Measurements from ENCODE around the gene LENG8. TPM values are rescaled to one million over a fixed set of nuclear protein-coding genes. Genes with fewer than 3 reads are reported as not detected.
A peak's percentile ranks its signal among the peaks of the same experiment; 100 is the strongest.

Gene LENG8
- total and polyA plus RNA-seq, 2 of the 13 experiments (the other 11 are each of a cell fraction or from before 2014, with no cell fraction given), result 14.3 to 41.9 TPM

GRCh38 chr19:54448774-54449700, at the start of gene LENG8 (continued):
- TF ChIP-seq ZNF138 (CRISPR knock-in tag; IDR thresholded peaks at IDR 0.05; ENCODE audit: low read depth) (peak; percentile 89), NFE2L1 (CRISPR knock-in tag; IDR thresholded peaks at IDR 0.05; ENCODE audit: borderline replicate concordance) (peak; percentile 77; the same call in 1 of the 2 replicates), LBX2 (CRISPR knock-in tag; IDR thresholded peaks at IDR 0.05; ENCODE audit: borderline replicate concordance) (peak; percentile 20; the same call in 1 of the 2 replicates), HDAC2 (CRISPR knock-in tag; IDR thresholded peaks at IDR 0.05) (peak; percentile 58; the same call in 1 of the 2 replicates), MATR3 (CRISPR knock-in tag; IDR thresholded peaks at IDR 0.05) (no peak), NFKBIZ (CRISPR knock-in tag; IDR thresholded peaks at IDR 0.05) (peak; percentile 24; the same call in 1 of the 2 replicates), POLR2G (IDR thresholded peaks at IDR 0.05; ENCODE audit: low read depth, low read length) (peak; percentile 89), MAFF (IDR thresholded peaks at IDR 0.05; ENCODE audit: low read depth, low read length) (no peak), JUNB (CRISPR knock-in tag; IDR thresholded peaks at IDR 0.05; ENCODE audit: borderline replicate concordance) (no peak), IRX3 (CRISPR knock-in tag; IDR thresholded peaks at IDR 0.05; ENCODE audit: borderline replicate concordance, low read depth) (no peak), TP53 (CRISPR knock-in tag; conservative IDR thresholded peaks at IDR 0.05) (no peak; the same call in 1 of the 2 replicates), MEIS2 (CRISPR knock-in tag; IDR thresholded peaks at IDR 0.05) (peak; percentile 56), RXRA (CRISPR knock-in tag; IDR thresholded peaks at IDR 0.05) (peak; percentile 65; the same call in 1 of the 2 replicates), ZNF619 (CRISPR knock-in tag; IDR thresholded peaks at IDR 0.05) (no peak), TAF1 (CRISPR knock-in tag; IDR thresholded peaks at IDR 0.05) (peak; percentile 90), SALL2 (CRISPR knock-in tag; IDR thresholded peaks at IDR 0.05) (peak; percentile 65), ZNF235 (CRISPR knock-in tag; IDR thresholded peaks at IDR 0.05; ENCODE audit: borderline replicate concordance) (no peak), ZNF224 (CRISPR knock-in tag; IDR thresholded peaks at IDR 0.05) (no peak)
- TF ChIP-seq, protein P1, sequence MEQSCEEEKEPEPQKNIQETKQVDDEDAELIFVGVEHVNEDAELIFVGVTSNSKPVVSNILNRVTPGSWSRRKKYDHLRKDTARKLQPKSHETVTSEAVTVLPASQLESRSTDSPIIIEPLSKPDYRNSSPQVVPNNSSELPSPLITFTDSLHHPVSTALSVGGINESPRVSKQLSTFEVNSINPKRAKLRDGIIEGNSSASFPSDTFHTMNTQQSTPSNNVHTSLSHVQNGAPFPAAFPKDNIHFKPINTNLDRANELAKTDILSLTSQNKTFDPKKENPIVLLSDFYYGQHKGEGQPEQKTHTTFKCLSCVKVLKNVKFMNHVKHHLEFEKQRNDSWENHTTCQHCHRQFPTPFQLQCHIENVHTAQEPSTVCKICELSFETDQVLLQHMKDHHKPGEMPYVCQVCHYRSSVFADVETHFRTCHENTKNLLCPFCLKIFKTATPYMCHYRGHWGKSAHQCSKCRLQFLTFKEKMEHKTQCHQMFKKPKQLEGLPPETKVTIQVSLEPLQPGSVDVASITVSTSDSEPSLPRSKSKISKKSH (CRISPR knock-in tag; IDR thresholded peaks at IDR 0.05; ENCODE audit: borderline replicate concordance), result peak; percentile 84
- TF ChIP-seq, protein P2, sequence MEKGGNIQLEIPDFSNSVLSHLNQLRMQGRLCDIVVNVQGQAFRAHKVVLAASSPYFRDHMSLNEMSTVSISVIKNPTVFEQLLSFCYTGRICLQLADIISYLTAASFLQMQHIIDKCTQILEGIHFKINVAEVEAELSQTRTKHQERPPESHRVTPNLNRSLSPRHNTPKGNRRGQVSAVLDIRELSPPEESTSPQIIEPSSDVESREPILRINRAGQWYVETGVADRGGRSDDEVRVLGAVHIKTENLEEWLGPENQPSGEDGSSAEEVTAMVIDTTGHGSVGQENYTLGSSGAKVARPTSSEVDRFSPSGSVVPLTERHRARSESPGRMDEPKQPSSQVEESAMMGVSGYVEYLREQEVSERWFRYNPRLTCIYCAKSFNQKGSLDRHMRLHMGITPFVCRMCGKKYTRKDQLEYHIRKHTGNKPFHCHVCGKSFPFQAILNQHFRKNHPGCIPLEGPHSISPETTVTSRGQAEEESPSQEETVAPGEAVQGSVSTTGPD (CRISPR knock-in tag; IDR thresholded peaks at IDR 0.05), result no peak
- TF ChIP-seq, protein P3, sequence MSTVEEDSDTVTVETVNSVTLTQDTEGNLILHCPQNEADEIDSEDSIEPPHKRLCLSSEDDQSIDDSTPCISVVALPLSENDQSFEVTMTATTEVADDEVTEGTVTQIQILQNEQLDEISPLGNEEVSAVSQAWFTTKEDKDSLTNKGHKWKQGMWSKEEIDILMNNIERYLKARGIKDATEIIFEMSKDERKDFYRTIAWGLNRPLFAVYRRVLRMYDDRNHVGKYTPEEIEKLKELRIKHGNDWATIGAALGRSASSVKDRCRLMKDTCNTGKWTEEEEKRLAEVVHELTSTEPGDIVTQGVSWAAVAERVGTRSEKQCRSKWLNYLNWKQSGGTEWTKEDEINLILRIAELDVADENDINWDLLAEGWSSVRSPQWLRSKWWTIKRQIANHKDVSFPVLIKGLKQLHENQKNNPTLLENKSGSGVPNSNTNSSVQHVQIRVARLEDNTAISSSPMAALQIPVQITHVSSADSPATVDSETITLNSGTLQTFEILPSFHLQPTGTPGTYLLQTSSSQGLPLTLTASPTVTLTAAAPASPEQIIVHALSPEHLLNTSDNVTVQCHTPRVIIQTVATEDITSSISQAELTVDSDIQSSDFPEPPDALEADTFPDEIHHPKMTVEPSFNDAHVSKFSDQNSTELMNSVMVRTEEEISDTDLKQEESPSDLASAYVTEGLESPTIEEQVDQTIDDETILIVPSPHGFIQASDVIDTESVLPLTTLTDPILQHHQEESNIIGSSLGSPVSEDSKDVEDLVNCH (CRISPR knock-in tag; IDR thresholded peaks at IDR 0.05), result 0 out of 2 replicates have a peak, but pooled peaks have one; percentile 39
- TF ChIP-seq, protein P4, sequence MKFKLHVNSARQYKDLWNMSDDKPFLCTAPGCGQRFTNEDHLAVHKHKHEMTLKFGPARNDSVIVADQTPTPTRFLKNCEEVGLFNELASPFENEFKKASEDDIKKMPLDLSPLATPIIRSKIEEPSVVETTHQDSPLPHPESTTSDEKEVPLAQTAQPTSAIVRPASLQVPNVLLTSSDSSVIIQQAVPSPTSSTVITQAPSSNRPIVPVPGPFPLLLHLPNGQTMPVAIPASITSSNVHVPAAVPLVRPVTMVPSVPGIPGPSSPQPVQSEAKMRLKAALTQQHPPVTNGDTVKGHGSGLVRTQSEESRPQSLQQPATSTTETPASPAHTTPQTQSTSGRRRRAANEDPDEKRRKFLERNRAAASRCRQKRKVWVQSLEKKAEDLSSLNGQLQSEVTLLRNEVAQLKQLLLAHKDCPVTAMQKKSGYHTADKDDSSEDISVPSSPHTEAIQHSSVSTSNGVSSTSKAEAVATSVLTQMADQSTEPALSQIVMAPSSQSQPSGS (CRISPR knock-in tag; IDR thresholded peaks at IDR 0.05), result peak; percentile 83

Measured in HepG2 (cell line).